ENCODE measurements around the gene ZBTB17.

ZBTB17 gene

DNA sequence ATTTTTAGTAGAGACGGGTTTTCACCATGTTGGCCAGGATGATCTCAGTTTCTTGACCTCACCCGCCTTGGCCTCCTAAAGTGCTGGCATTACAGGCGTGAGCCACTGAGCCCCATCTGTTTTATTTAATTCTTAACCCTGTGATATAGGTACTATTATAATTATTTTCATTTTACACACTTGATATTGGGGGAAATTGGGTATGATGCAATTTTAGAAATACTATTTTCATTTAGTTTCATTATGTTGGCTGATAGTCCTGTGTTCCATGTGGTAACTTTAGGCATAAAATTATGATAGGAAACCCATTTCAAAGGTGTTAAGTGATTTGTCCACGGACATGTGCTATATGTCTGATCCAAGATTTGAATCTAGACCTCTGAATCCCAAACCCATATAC lies 67.3 kb downstream of the ZBTB17 start:
- H3K9me3 ChIP-seq (ENCODE audit: insufficient read depth, low read depth, low read length): no peaks in the 10 kb centered on the region
- H4K20me1 ChIP-seq (ENCODE audit: insufficient read depth, low read length, poor library complexity, severe bottlenecking): peaks cover 31% of the 10 kb centered on the region
- peaks cover 51% of the 10 kb centered on the region for H3K36me3 ChIP-seq (ENCODE audit: insufficient read depth, low read length)
- H3K9ac ChIP-seq (ENCODE audit: low read depth, low read length, poor library complexity, severe bottlenecking): no peak overlapping the region
- no peaks in the 10 kb centered on the region for H3K27me3 ChIP-seq (ENCODE audit: insufficient read depth, low read length, poor library complexity, severe bottlenecking)
- no peaks in the 10 kb centered on the region for H3K9me2 ChIP-seq (replicated peaks; ENCODE audit: low read depth, low read length)
- H2AFZ ChIP-seq (ENCODE audit: low read length): no peak overlapping the region
- no peaks in the 10 kb centered on the region for H3F3A ChIP-seq (ENCODE audit: low read depth)
- no peak for TF ChIP-seq EZH2phosphoT487 (IDR thresholded peaks at IDR 0.05; ENCODE audit: borderline replicate concordance)
- TF ChIP-seq, protein P1, sequence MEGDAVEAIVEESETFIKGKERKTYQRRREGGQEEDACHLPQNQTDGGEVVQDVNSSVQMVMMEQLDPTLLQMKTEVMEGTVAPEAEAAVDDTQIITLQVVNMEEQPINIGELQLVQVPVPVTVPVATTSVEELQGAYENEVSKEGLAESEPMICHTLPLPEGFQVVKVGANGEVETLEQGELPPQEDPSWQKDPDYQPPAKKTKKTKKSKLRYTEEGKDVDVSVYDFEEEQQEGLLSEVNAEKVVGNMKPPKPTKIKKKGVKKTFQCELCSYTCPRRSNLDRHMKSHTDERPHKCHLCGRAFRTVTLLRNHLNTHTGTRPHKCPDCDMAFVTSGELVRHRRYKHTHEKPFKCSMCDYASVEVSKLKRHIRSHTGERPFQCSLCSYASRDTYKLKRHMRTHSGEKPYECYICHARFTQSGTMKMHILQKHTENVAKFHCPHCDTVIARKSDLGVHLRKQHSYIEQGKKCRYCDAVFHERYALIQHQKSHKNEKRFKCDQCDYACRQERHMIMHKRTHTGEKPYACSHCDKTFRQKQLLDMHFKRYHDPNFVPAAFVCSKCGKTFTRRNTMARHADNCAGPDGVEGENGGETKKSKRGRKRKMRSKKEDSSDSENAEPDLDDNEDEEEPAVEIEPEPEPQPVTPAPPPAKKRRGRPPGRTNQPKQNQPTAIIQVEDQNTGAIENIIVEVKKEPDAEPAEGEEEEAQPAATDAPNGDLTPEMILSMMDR (conservative IDR thresholded peaks at IDR 0.05; ENCODE audit: low read length): no peak
- no peaks in the 10 kb centered on the region for H3K4me1 ChIP-seq (ENCODE audit: insufficient read depth, low read length, poor library complexity, severe bottlenecking)
- H3K4me2 ChIP-seq (ENCODE audit: low read depth, low read length, poor library complexity, severe bottlenecking): no peak overlapping the region
- no peak overlapping the region for H3K4me3 ChIP-seq (ENCODE audit: low read length, poor library complexity, severe bottlenecking)
- H3K79me2 ChIP-seq (ENCODE audit: insufficient read depth, low read length): peaks cover 61% of the 10 kb centered on the region

DNA sequence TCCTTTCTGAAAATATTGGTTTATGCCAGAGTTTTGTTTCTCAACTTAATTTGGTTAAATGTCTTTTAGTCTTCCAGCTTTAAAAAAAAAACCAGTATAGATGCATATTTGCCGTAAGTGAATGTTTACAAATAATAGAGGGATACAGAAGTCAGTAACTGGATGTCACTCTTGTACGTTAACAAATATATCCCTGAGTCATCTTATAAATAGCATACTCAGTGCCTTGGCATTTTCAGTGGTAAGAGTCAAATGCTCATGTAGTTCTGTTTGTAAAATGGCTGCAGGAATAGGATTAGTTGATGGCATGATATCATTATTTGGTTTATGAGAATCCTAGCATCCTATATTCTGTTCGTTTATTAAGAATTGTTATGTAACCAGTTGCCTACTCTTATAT lies 73.0 kb downstream of the ZBTB17 start:
- Histone ChIP-seq H3K4me1 (ENCODE audit: insufficient read depth, low read length, poor library complexity, severe bottlenecking) (no peaks in the 10 kb centered on the region), H3K4me3 (ENCODE audit: low read length, poor library complexity, severe bottlenecking) (no peak overlapping the region), H3K9ac (ENCODE audit: low read depth, low read length, poor library complexity, severe bottlenecking) (no peak overlapping the region), H3K9me2 (replicated peaks; ENCODE audit: low read depth, low read length) (no peaks in the 10 kb centered on the region), H3K4me2 (ENCODE audit: low read depth, low read length, poor library complexity, severe bottlenecking) (no peak overlapping the region), H3K9me3 (ENCODE audit: insufficient read depth, low read depth, low read length) (no peaks in the 10 kb centered on the region), H3K36me3 (ENCODE audit: insufficient read depth, low read length) (peaks cover 20% of the 10 kb centered on the region; the same call in 1 of the 2 replicates), H3K27me3 (ENCODE audit: insufficient read depth, low read length, poor library complexity, severe bottlenecking) (no peaks in the 10 kb centered on the region), H4K20me1 (ENCODE audit: insufficient read depth, low read length, poor library complexity, severe bottlenecking) (peaks cover 55% of the 10 kb centered on the region), H3F3A (ENCODE audit: low read depth) (no peaks in the 10 kb centered on the region), H3K79me2 (ENCODE audit: insufficient read depth, low read length) (peaks cover 89% of the 10 kb centered on the region), H2AFZ (ENCODE audit: low read length) (no peak overlapping the region)
- TF ChIP-seq, protein P1 (conservative IDR thresholded peaks at IDR 0.05; ENCODE audit: low read length): no peak
- no peak for TF ChIP-seq EZH2phosphoT487 (IDR thresholded peaks at IDR 0.05; ENCODE audit: borderline replicate concordance)

DNA sequence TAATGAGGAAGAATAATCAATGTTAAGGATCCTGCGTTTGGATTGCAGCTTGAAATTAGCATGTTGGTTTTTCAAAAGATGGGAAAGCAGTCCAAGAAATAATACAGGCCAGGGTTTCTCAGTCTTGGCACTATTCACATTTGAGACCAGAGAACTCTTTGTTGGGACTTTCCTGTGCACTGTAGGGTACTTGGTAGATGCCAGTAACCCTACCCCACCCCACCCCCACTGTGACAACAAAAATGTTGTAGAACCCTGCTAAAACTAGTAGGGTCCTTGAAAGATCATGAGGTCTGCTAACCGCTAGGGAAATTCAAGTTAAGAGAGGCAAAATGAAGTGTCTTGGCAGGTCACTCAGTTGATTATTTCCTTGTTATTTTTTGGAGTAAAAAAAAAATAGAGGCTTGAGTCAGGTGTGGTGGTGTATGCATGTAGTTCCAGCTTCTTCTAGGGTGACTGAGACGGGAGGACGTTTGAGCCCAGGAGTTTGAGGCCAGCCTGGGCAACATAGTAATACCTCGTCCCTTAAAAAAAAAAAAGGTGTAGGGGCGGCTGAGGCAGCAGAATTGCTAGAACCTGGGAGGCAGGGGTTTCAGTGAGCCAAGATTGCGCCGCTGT lies 75.1 kb downstream of the ZBTB17 start:
- TF ChIP-seq, protein P1 (conservative IDR thresholded peaks at IDR 0.05; ENCODE audit: low read length): no peak
- no peak for TF ChIP-seq EZH2phosphoT487 (IDR thresholded peaks at IDR 0.05; ENCODE audit: borderline replicate concordance)
- H3F3A ChIP-seq (ENCODE audit: low read depth): no peaks in the 10 kb centered on the region
- no peaks in the 10 kb centered on the region for H3K9me3 ChIP-seq (ENCODE audit: insufficient read depth, low read depth, low read length)
- H3K4me2 ChIP-seq (ENCODE audit: low read depth, low read length, poor library complexity, severe bottlenecking): no peak overlapping the region
- peaks cover 68% of the 10 kb centered on the region for H4K20me1 ChIP-seq (ENCODE audit: insufficient read depth, low read length, poor library complexity, severe bottlenecking)
- H3K4me3 ChIP-seq (ENCODE audit: low read length, poor library complexity, severe bottlenecking): no peak overlapping the region
- no peaks in the 10 kb centered on the region for H3K27me3 ChIP-seq (ENCODE audit: insufficient read depth, low read length, poor library complexity, severe bottlenecking)
- no peak overlapping the region for H2AFZ ChIP-seq (ENCODE audit: low read length)
- no peak overlapping the region for H3K9ac ChIP-seq (ENCODE audit: low read depth, low read length, poor library complexity, severe bottlenecking)
- H3K79me2 ChIP-seq (ENCODE audit: insufficient read depth, low read length): peaks cover 89% of the 10 kb centered on the region
- peaks cover 19% of the 10 kb centered on the region; the same call in 1 of the 2 replicates for H3K36me3 ChIP-seq (ENCODE audit: insufficient read depth, low read length)
- no peaks in the 10 kb centered on the region for H3K4me1 ChIP-seq (ENCODE audit: insufficient read depth, low read length, poor library complexity, severe bottlenecking)
- H3K9me2 ChIP-seq (replicated peaks; ENCODE audit: low read depth, low read length): no peaks in the 10 kb centered on the region

All from Loucy (cell line).